IPS-NIHi7 (cell line): ENCODE measurements around the gene PIH1D2.
"Not testable (repeated sequence)": the region's sequence is repeated elsewhere in the genome, so short reads cannot be mapped to it uniquely, and the experiment has no call there.

Source experiments
- DNase-seq: peaks from one replicate; pipeline ENCODE4 v3.0.0; 2012; ENCODE audit warnings: mixed read lengths; ENCODE audit errors: extremely low spot score

Gene PIH1D2

GRCh38 chr11:112073941-112074811, at the start of gene PIH1D2, which contains the start of gene NKAPD1:
TSS of gene PIH1D2 (minus strand) at chr11:112074017. CDS start at chr11:112073174, 843 bp downstream.
TSS of gene NKAPD1 (plus strand) at chr11:112074299. CDS start at chr11:112075575, 1,276 bp downstream.
- peak; percentile 81 for DNase-seq

GRCh38 chr11:112123129-112123528, 49.3 kb upstream of the PIH1D2 start:
- DNase-seq = no peak

- DNase-seq = no peak
Measured at GRCh38 chr11:112121981-112122615, 48.3 kb upstream of the PIH1D2 start.

GRCh38 chr11:112118176-112118575, 44.4 kb upstream of the PIH1D2 start:
- no peak for DNase-seq

- DNase-seq = no peak
Measured at GRCh38 chr11:112115386-112115785, 41.6 kb upstream of the PIH1D2 start.

- DNase-seq = no peak
Measured at GRCh38 chr11:112114460-112114859, 40.6 kb upstream of the PIH1D2 start.

- peak; percentile 71 for DNase-seq
Measured at GRCh38 chr11:112113539-112114457, 40.0 kb upstream of the PIH1D2 start.

GRCh38 chr11:112106070-112106469, 32.3 kb upstream of the PIH1D2 start:
- no peak for DNase-seq

GRCh38 chr11:112103446-112103845, 29.6 kb upstream of the PIH1D2 start:
- DNase-seq = no peak

GRCh38 chr11:112100462-112100861, 26.6 kb upstream of the PIH1D2 start:
- no peak for DNase-seq

- DNase-seq = no peak
Measured at GRCh38 chr11:112097734-112098528, 24.1 kb upstream of the PIH1D2 start.

- no peak for DNase-seq
Measured at GRCh38 chr11:112096194-112096593, 22.4 kb upstream of the PIH1D2 start.

GRCh38 chr11:112095302-112095701, 21.5 kb upstream of the PIH1D2 start:
- DNase-seq = not testable (repeated sequence)

GRCh38 chr11:112087212-112087611, 13.4 kb upstream of the PIH1D2 start:
- DNase-seq = no peak

GRCh38 chr11:112086422-112087191, 12.8 kb upstream of the PIH1D2 start, which contains the start of the genes SDHD and TIMM8B:
TSS of gene SDHD (plus strand) at chr11:112086873. CDS start at chr11:112086908, 35 bp downstream.
TSS of gene TIMM8B (minus strand) at chr11:112086756. CDS start at chr11:112086723, 33 bp downstream.
- peak; percentile 98 for DNase-seq

- DNase-seq = peak; percentile 41
Measured at GRCh38 chr11:112085822-112086421, 12.1 kb upstream of the PIH1D2 start.

- no peak for DNase-seq
Measured at GRCh38 chr11:112082729-112083128, 8.9 kb upstream of the PIH1D2 start.

GRCh38 chr11:112062923-112063322, 10.9 kb downstream of the PIH1D2 start:
- no peak for DNase-seq

GRCh38 chr11:112058103-112058502, 15.7 kb downstream of the PIH1D2 start:
- DNase-seq = no peak

- no peak for DNase-seq
Measured at GRCh38 chr11:112057170-112057569, 16.6 kb downstream of the PIH1D2 start.
